Upper lobe of right lung (tissue), 1 donor: ENCODE data around the gene DND1. TPM values are rescaled to one million over a fixed set of nuclear protein-coding genes. Genes with fewer than 3 reads are reported as not detected.
A peak's percentile ranks its signal among the peaks of the same experiment; 100 is the strongest.
"Not testable (repeated sequence)": the region's sequence is repeated elsewhere in the genome, so short reads cannot be mapped to it uniquely, and the experiment has no call there.

Experiments
- ATAC-seq: fragments of 200-7000 bp; cut with Tn5 transposase; one replicate; pipeline ENCODE4 v1.9.1; 2020; ENCODE audit warnings: mild to moderate bottlenecking, moderate library complexity
- DNase-seq: peaks from one replicate; pipeline ENCODE4 v3.0.0-alpha.2; 2020
- H3K27ac ChIP-seq: fragments of 200-600 bp; one replicate; pipeline ENCODE4 v1.8.0; 2022
- H3K27me3 ChIP-seq: fragments of 200-600 bp; one replicate; pipeline ENCODE4 v1.8.0; 2022; ENCODE audit warnings: mild to moderate bottlenecking
- H3K36me3 ChIP-seq: fragments of 200-600 bp; one replicate; pipeline ENCODE4 v1.8.0; 2022
- H3K4me1 ChIP-seq: fragments of 200-600 bp; one replicate; pipeline ENCODE4 v1.8.0; 2022
- H3K4me3 ChIP-seq: fragments of 200-600 bp; one replicate; pipeline ENCODE4 v1.8.0; 2022; ENCODE audit warnings: mild to moderate bottlenecking
- H3K9me3 ChIP-seq: fragments of 200-600 bp; one replicate; pipeline ENCODE4 v1.8.0; 2022
- CTCF ChIP-seq: fragments of 200-600 bp; IDR thresholded peaks from one replicate; pipeline ENCODE4 v1.8.0; 2022; ENCODE audit warnings: antibody characterized with exemption
- intact Hi-C: fragments of 100-400 bp; cut with DNase I; formaldehyde crosslinking; loops from one replicate; pipeline ENCODE4 v1.11.0; 2022
- total RNA-seq: library from RNA; stranded (reverse); fragmentation: NEBNext Ultra II Directional; extraction: Animal tissue kit (Norgen Biotek cat#: 25700); gene quantifications from one replicate; pipeline ENCODE4 v1.2.1, GENCODE V29; 2021
- donor health status: DM: no; HTN: yes; CAD: no; lungs with severe emphysema.

DND1 gene
- total RNA-seq, 1 donor from 2014 or later: 0.84 TPM

GRCh38 chr5:140674211-140674610, 835 bp upstream of the DND1 start:
- no peak overlapping the region for H3K27ac ChIP-seq
- H3K4me1 ChIP-seq: no peaks in the 10 kb centered on the region
- DNase-seq (no peak), ATAC-seq (no peak)
- TF ChIP-seq CTCF: no peak
- intact Hi-C loops: no loop called here
- peaks cover 71% of the 10 kb centered on the region for H3K36me3 ChIP-seq
- no peaks in the 10 kb centered on the region for H3K27me3 ChIP-seq
- no peaks in the 10 kb centered on the region for H3K9me3 ChIP-seq
- no peak overlapping the region for H3K4me3 ChIP-seq

GRCh38 chr5:140672455-140673186, 755 bp downstream of the DND1 start:
- Histone ChIP-seq H3K27ac (no peak overlapping the region), H3K4me1 (no peaks in the 10 kb centered on the region), H3K27me3 (no peaks in the 10 kb centered on the region), H3K4me3 (no peak overlapping the region), H3K9me3 (no peaks in the 10 kb centered on the region), H3K36me3 (peaks cover 71% of the 10 kb centered on the region)
- intact Hi-C loops: no loop called here
- TF ChIP-seq CTCF: no peak
- DNase-seq (no peak), ATAC-seq (peak; percentile 31)

GRCh38 chr5:140671472-140672125, 1.8 kb downstream of the DND1 start:
- intact Hi-C loops: no loop called here
- Histone ChIP-seq H3K4me3 (no peak overlapping the region), H3K27ac (no peak overlapping the region), H3K36me3 (peaks cover 68% of the 10 kb centered on the region), H3K9me3 (no peaks in the 10 kb centered on the region), H3K4me1 (no peaks in the 10 kb centered on the region), H3K27me3 (no peaks in the 10 kb centered on the region)
- no peak for ATAC-seq
- TF ChIP-seq CTCF: no peak
- no peak for DNase-seq

- peaks cover 62% of the 10 kb centered on the region for H3K36me3 ChIP-seq
- ATAC-seq: peak; percentile 23
- H3K9me3 ChIP-seq, H3K4me1 ChIP-seq, H3K4me3 ChIP-seq, DNase-seq, H3K27me3 ChIP-seq, H3K27ac ChIP-seq, intact Hi-C loops: not testable (repeated sequence)
Measured at GRCh38 chr5:140671035-140671434, 2.3 kb downstream of the DND1 start.

- DNase-seq (peak; percentile 99), ATAC-seq (peak; percentile 99)
- peak within 1 kb of the TSS; percentile 87 for H3K4me3 ChIP-seq
- TF ChIP-seq CTCF: no peak
- peaks cover 65% of the 10 kb centered on the region for H3K36me3 ChIP-seq
- intact Hi-C loops: no loop called here
- H3K27me3 ChIP-seq: no peaks in the 10 kb centered on the region
- peaks cover 18% of the 10 kb centered on the region for H3K4me1 ChIP-seq
- peak within 1 kb of the TSS; percentile 89 for H3K27ac ChIP-seq
- no peaks in the 10 kb centered on the region for H3K9me3 ChIP-seq
Measured at GRCh38 chr5:140664359-140665119, 8.8 kb downstream of the DND1 start, which contains the start of gene WDR55. Gene WDR55, plus strand, starts transcription at chr5:140664904. Its CDS starts 9 bp downstream, at chr5:140664913.

GRCh38 chr5:140664030-140664358, 9.4 kb downstream of the DND1 start:
- H3K4me3 ChIP-seq: peak overlapping the region; percentile 87
- H3K36me3 ChIP-seq: peaks cover 65% of the 10 kb centered on the region
- no peak for DNase-seq
- peaks cover 18% of the 10 kb centered on the region for H3K4me1 ChIP-seq
- intact Hi-C loops: no loop called here
- no peaks in the 10 kb centered on the region for H3K9me3 ChIP-seq
- no peak for ATAC-seq
- no peak for TF ChIP-seq CTCF
- H3K27me3 ChIP-seq: no peaks in the 10 kb centered on the region
- H3K27ac ChIP-seq: peak overlapping the region; percentile 89

GRCh38 chr5:140660371-140660770, 13.0 kb downstream of the DND1 start:
- H3K36me3 ChIP-seq: peaks cover 80% of the 10 kb centered on the region
- H3K9me3 ChIP-seq, intact Hi-C loops, H3K27ac ChIP-seq, H3K27me3 ChIP-seq, ATAC-seq, H3K4me1 ChIP-seq, DNase-seq, H3K4me3 ChIP-seq: not testable (repeated sequence)
